Measurements from ENCODE around the gene CCDC30.

The CCDC30 gene

DNA sequence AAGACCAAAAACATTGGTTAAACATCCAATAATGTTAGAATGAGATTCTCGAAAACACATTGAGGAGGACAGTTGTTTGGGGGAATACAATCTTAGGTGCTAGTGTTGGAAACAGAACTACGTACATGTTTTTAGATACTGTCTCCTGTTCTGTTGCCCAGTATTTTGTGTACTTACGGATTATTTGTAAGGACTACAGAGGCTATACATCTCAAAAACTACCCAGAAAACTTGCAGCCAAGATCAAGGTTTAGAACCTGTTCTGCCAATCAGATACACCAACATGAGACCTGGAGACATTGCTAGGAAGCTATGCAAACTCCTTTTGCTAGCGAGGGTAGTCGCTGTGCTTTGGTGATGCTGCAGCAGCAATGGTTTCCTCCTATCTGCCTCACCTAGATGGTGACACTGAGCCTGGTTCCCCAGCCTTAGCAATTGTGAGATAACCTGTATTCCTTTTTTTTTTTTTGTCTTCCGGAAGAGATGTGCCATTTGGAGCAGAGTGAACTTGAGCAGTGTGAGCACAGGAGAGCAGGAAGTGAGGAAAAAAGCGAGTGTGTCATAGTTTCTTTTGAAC is 240.9 kb downstream of the CCDC30 start:
- no peak for DNase-seq
